GM12891 (cell line): ENCODE data around the gene TM4SF18.
A peak's percentile ranks its signal among the peaks of the same experiment; 100 is the strongest.

Experiments used
- DNase-seq: peaks from one replicate; pipeline ENCODE4 v3.0.0; 2011; ENCODE audit warnings: low spot score; ENCODE audit not compliant: insufficient read length
- FAIRE-seq: peaks from 2 replicates; lab custom pipeline; 2011; peaks lifted over from hg19 to GRCh38; lab: Jason Lieb, UNC
- PAX5 ChIP-seq: IDR thresholded peaks from 2 replicates; pipeline ENCODE4 v1.6.1; 2011; ENCODE audit warnings: low read length, moderate library complexity, mild to moderate bottlenecking; ENCODE audit not compliant: insufficient read depth, severe bottlenecking
- POLR2A ChIP-seq: IDR thresholded peaks from 2 replicates; pipeline ENCODE4 v1.6.1; 2011; ENCODE audit warnings: low read depth, low read length, control low read depth
- POLR2AphosphoS5 ChIP-seq: IDR thresholded peaks from 2 replicates; pipeline ENCODE4 v1.6.1; 2011; ENCODE audit warnings: low read depth, low read length, control low read depth
- POU2F2 ChIP-seq: IDR thresholded peaks from 2 replicates; pipeline ENCODE4 v1.6.1; 2011; ENCODE audit warnings: low read depth, mild to moderate bottlenecking, control low read depth, low read length, moderate library complexity
- SPI1 ChIP-seq: IDR thresholded peaks from 2 replicates; pipeline ENCODE4 v1.6.1; 2011; ENCODE audit warnings: low read depth, low read length, control low read depth
- TAF1 ChIP-seq: IDR thresholded peaks from 2 replicates; pipeline ENCODE4 v1.6.1; 2011; ENCODE audit warnings: low read depth, low read length, control low read depth

The TM4SF18 gene

GRCh38 chr3:149299938-149300801, 33.3 kb downstream of the TM4SF18 start:
- TF ChIP-seq PAX5 (no peak), TAF1 (no peak), POLR2AphosphoS5 (no peak), POU2F2 (no peak), SPI1 (no peak), POLR2A (no peak)
- DNase-seq (no peak), FAIRE-seq (no peak)

- no peak for FAIRE-seq
- DNase-seq: no peak
- TF ChIP-seq POLR2AphosphoS5: no peak
- no peak for TF ChIP-seq PAX5
- no peak for TF ChIP-seq POU2F2
- TF ChIP-seq POLR2A: no peak
- no peak for TF ChIP-seq TAF1
- no peak for TF ChIP-seq SPI1
Observed at GRCh38 chr3:149296972-149297371, 36.5 kb downstream of the TM4SF18 start.

GRCh38 chr3:149292666-149293065, 40.8 kb downstream of the TM4SF18 start:
- TF ChIP-seq TAF1 (no peak), POLR2A (no peak), PAX5 (no peak)
- FAIRE-seq (no peak), DNase-seq (no peak)

- DNase-seq (peak; percentile 28), FAIRE-seq (peak; percentile 51)
- TF ChIP-seq TAF1: no peak
- no peak for TF ChIP-seq PAX5
- TF ChIP-seq SPI1: no peak
- no peak for TF ChIP-seq POLR2AphosphoS5
- no peak for TF ChIP-seq POU2F2
- TF ChIP-seq POLR2A: no peak
Observed at GRCh38 chr3:149291178-149291577, 42.3 kb downstream of the TM4SF18 start.

GRCh38 chr3:149288655-149289054, 44.8 kb downstream of the TM4SF18 start:
- TF ChIP-seq POLR2AphosphoS5 (no peak), POU2F2 (no peak), TAF1 (no peak)
- FAIRE-seq (no peak), DNase-seq (no peak)

GRCh38 chr3:149284034-149284433, 49.4 kb downstream of the TM4SF18 start:
- FAIRE-seq (no peak), DNase-seq (no peak)
- TF ChIP-seq POU2F2 (no peak), PAX5 (no peak), SPI1 (no peak), TAF1 (no peak), POLR2A (no peak), POLR2AphosphoS5 (no peak)

- FAIRE-seq (no peak), DNase-seq (no peak)
- TF ChIP-seq POLR2AphosphoS5: no peak
- no peak for TF ChIP-seq PAX5
- TF ChIP-seq SPI1: no peak
- no peak for TF ChIP-seq TAF1
- TF ChIP-seq POLR2A: no peak
- TF ChIP-seq POU2F2: no peak
Observed at GRCh38 chr3:149283401-149283800, 50.0 kb downstream of the TM4SF18 start.

GRCh38 chr3:149282836-149283235, 50.6 kb downstream of the TM4SF18 start:
- DNase-seq: no peak
- TF ChIP-seq POU2F2 (no peak), POLR2AphosphoS5 (no peak), SPI1 (no peak), PAX5 (no peak), TAF1 (no peak), POLR2A (no peak)
- no peak for FAIRE-seq

GRCh38 chr3:149282322-149282721, 51.1 kb downstream of the TM4SF18 start:
- TF ChIP-seq POLR2A (no peak), POU2F2 (no peak), TAF1 (no peak), SPI1 (no peak), POLR2AphosphoS5 (no peak), PAX5 (no peak)
- no peak for DNase-seq

More at GRCh38 chr3:149282322-149282721, 51.1 kb downstream of the TM4SF18 start:
- FAIRE-seq: no peak
